GM21529 (cell line): ENCODE results near the gene GPC5.

Source experiments
- ATAC-seq: cut with Tn5 transposase; IDR thresholded peaks from one replicate; pipeline ENCODE4 v1.9.1; 2021; ENCODE audit not compliant: unreplicated experiment

Gene GPC5

GRCh38 chr13:91533354-91533753, 134.9 kb downstream of the GPC5 start:
- ATAC-seq: no peak

GRCh38 chr13:91534996-91535395, 136.6 kb downstream of the GPC5 start:
- ATAC-seq: no peak

- no peak for ATAC-seq
These were observed 139.0 kb downstream of the GPC5 start for GRCh38 chr13:91537376-91537775.

- no peak for ATAC-seq
These were observed 141.1 kb downstream of the GPC5 start for GRCh38 chr13:91539286-91540157.

- ATAC-seq: no peak
These were observed 141.8 kb downstream of the GPC5 start for GRCh38 chr13:91540158-91540736.

GRCh38 chr13:91544723-91545122, 146.3 kb downstream of the GPC5 start:
- no peak for ATAC-seq

- ATAC-seq: peak; percentile 53
These were observed 148.5 kb downstream of the GPC5 start for GRCh38 chr13:91546900-91547299.

- no peak for ATAC-seq
These were observed 155.2 kb downstream of the GPC5 start for GRCh38 chr13:91553584-91553983.

- ATAC-seq: no peak
These were observed 155.7 kb downstream of the GPC5 start for GRCh38 chr13:91554101-91554500.

- no peak for ATAC-seq
These were observed 159.1 kb downstream of the GPC5 start for GRCh38 chr13:91557328-91558090.

- no peak for ATAC-seq
These were observed 165.4 kb downstream of the GPC5 start for GRCh38 chr13:91563799-91564198.

- ATAC-seq: no peak
These were observed 166.0 kb downstream of the GPC5 start for GRCh38 chr13:91564396-91564795.

GRCh38 chr13:91565296-91565695, 166.9 kb downstream of the GPC5 start:
- ATAC-seq: no peak

GRCh38 chr13:91567485-91568207, 169.2 kb downstream of the GPC5 start:
- ATAC-seq: no peak

GRCh38 chr13:91571681-91572080, 173.3 kb downstream of the GPC5 start:
- ATAC-seq: no peak

- no peak for ATAC-seq
These were observed 174.0 kb downstream of the GPC5 start for GRCh38 chr13:91572439-91572838.

- ATAC-seq: no peak
These were observed 174.7 kb downstream of the GPC5 start for GRCh38 chr13:91572944-91573598.

GRCh38 chr13:91574766-91575165, 176.3 kb downstream of the GPC5 start:
- no peak for ATAC-seq

GRCh38 chr13:91576590-91576989, 178.2 kb downstream of the GPC5 start:
- ATAC-seq: no peak

- no peak for ATAC-seq
These were observed 180.9 kb downstream of the GPC5 start for GRCh38 chr13:91579320-91579719.

- no peak for ATAC-seq
These were observed 182.3 kb downstream of the GPC5 start for GRCh38 chr13:91580749-91581148.
